SK-N-SH (cell line): ENCODE measurements around the gene C3orf85. TPM values are rescaled to one million over a fixed set of nuclear protein-coding genes. Genes with fewer than 3 reads are reported as not detected.

Source experiments
- CTCF ChIA-PET: fragments of 300-600, 350-600 bp; formaldehyde crosslinking; extraction: SDS; loops from one replicate; lab custom pipeline; 2021; lab: Yijun Ruan, JAX
- POLR2A ChIA-PET: fragments of 350-600 bp; sonication (Branson Sonifier 250); formaldehyde crosslinking; extraction: SDS; loops from one replicate; lab custom pipeline; 2020; ENCODE audit warnings: antibody characterized with exemption, inconsistent platforms; lab: Yijun Ruan, JAX
- DNase-seq: peaks from one replicate; pipeline ENCODE4 v3.0.0; 2012
- H2AFZ ChIP-seq: fragments of 200-600 bp; sonication (generic); 2 replicates; pipeline ENCODE4 v1.8.1; 2016; ENCODE audit warnings: antibody characterized with exemption, mild to moderate bottlenecking, low read depth
- H3F3A ChIP-seq: fragments of 200-600 bp; sonication (generic); replicated peaks from 2 replicates; pipeline ENCODE3; 2016; ENCODE audit warnings: antibody characterized with exemption, mild to moderate bottlenecking; ENCODE audit not compliant: insufficient read depth
- H3K27ac ChIP-seq, 2 experiments: fragments of 200-500 bp in 1 of 2; fragments of 200-600 bp in 1 of 2; sonication (Bioruptor generic) in 1 of 2; sonication (generic), shearing (Covaris generic) in 1 of 2; 2 replicates each; pipeline versions ENCODE4 v1.5.1 to v1.6.1; 2014 to 2016; ENCODE audit warnings: low read depth in 2 of 2, inconsistent platforms in 1 of 2, low read length in 1 of 2, mild to moderate bottlenecking in 1 of 2, mixed read lengths in 1 of 2
- H3K27me3 ChIP-seq: fragments of 200-600 bp; sonication (generic), shearing (Covaris generic); 2 replicates; pipeline ENCODE4 v1.6.1; 2016; ENCODE audit warnings: mixed run types; ENCODE audit not compliant: insufficient read depth
- H3K36me3 ChIP-seq, 2 experiments: fragments of 200-500 bp in 1 of 2; fragments of 200-600 bp in 1 of 2; sonication (Bioruptor generic) in 1 of 2; sonication (generic) in 1 of 2; replicated peaks in 1 of 2; 2 replicates each; pipeline versions ENCODE3 to v1.5.1; 2014 to 2016; ENCODE audit warnings: low read length in 1 of 2, mild to moderate bottlenecking in 1 of 2; ENCODE audit not compliant: insufficient read depth in 2 of 2, control insufficient read depth in 1 of 2
- H3K4me1 ChIP-seq, 2 experiments: fragments of 200-500 bp in 1 of 2; fragments of 200-600 bp in 1 of 2; sonication (Bioruptor generic) in 1 of 2; sonication (generic), shearing (Covaris generic) in 1 of 2; 2 replicates each; pipeline versions ENCODE4 v1.5.1 to v1.6.1; 2014 to 2016; ENCODE audit warnings: low read depth in 1 of 2, low read length in 1 of 2, mixed run types in 1 of 2; ENCODE audit not compliant: insufficient read depth in 2 of 2, control insufficient read depth in 1 of 2
- H3K4me2 ChIP-seq: fragments of 200-600 bp; sonication (generic), shearing (Covaris generic); 2 replicates; pipeline ENCODE4 v1.6.1; 2017; ENCODE audit warnings: mixed run types
- H3K4me3 ChIP-seq, 2 experiments: fragments of 200-500 bp in 1 of 2; fragments of 200-600 bp in 1 of 2; sonication (Bioruptor generic) in 1 of 2; sonication (generic), shearing (Covaris generic) in 1 of 2; 2 replicates each; pipeline versions ENCODE4 v1.5.1 to v1.8.1; 2014 to 2016; ENCODE audit warnings: low read depth in 2 of 2, inconsistent platforms in 1 of 2, low read length in 1 of 2, mild to moderate bottlenecking in 1 of 2, mixed read lengths in 1 of 2, moderate library complexity in 1 of 2
- H3K79me2 ChIP-seq: fragments of 200-600 bp; sonication (generic); 2 replicates; pipeline ENCODE4 v1.8.1; 2017; ENCODE audit warnings: mild to moderate bottlenecking; ENCODE audit not compliant: insufficient read depth
- H3K9ac ChIP-seq: fragments of 200-600 bp; sonication (generic); 2 replicates; pipeline ENCODE4 v1.6.1; 2017; ENCODE audit warnings: mixed run types
- H3K9me2 ChIP-seq: fragments of 200-600 bp; sonication (generic); 2 replicates; pipeline ENCODE4 v1.6.1; 2017; ENCODE audit warnings: mixed run types
- H3K9me3 ChIP-seq: fragments of 200-600 bp; sonication (generic); 2 replicates; pipeline ENCODE4 v1.6.1; 2017; ENCODE audit warnings: mixed run types, mild to moderate bottlenecking, moderate library complexity
- H4K20me1 ChIP-seq: fragments of 200-600 bp; sonication (generic); 2 replicates; pipeline ENCODE4 v1.6.1; 2017; ENCODE audit warnings: mild to moderate bottlenecking, mixed run types; ENCODE audit not compliant: insufficient read depth
- FOSL2 ChIP-seq: IDR thresholded peaks from 2 replicates; pipeline ENCODE4 v1.4.0; 2012; ENCODE audit warnings: low read depth, mild to moderate bottlenecking, moderate library complexity, borderline replicate concordance
- FOXJ3 ChIP-seq: sonication (generic); formaldehyde crosslinking; IDR thresholded peaks from 2 replicates; pipeline ENCODE4 v1.5.1; 2020; ENCODE audit warnings: mild to moderate bottlenecking, missing genetic modification reagents
- FOXM1 ChIP-seq: IDR thresholded peaks from 2 replicates; pipeline ENCODE4 v1.4.0; 2012; ENCODE audit warnings: low read depth, mild to moderate bottlenecking
- RCOR1 ChIP-seq: fragments of 150-350 bp; IDR thresholded peaks from 2 replicates; pipeline ENCODE4 v1.6.1; 2017; ENCODE audit warnings: antibody characterized with exemption, low read length
- RFX5 ChIP-seq: IDR thresholded peaks from 2 replicates; pipeline ENCODE4 v1.6.1; 2012; ENCODE audit warnings: mild to moderate bottlenecking, improper control_type of control experiment, low read length
- SIN3A ChIP-seq: IDR thresholded peaks from 2 replicates; pipeline ENCODE4 v1.6.1; 2012; ENCODE audit warnings: low read depth, mild to moderate bottlenecking, low read length, moderate library complexity, borderline replicate concordance
- SMC3 ChIP-seq: IDR thresholded peaks from 2 replicates; pipeline ENCODE4 v1.6.1; 2012; ENCODE audit warnings: low read depth, low read length, improper control_type of control experiment
- TAF1 ChIP-seq: IDR thresholded peaks from 2 replicates; pipeline ENCODE4 v1.6.1; 2012; ENCODE audit warnings: low read depth, mild to moderate bottlenecking, low read length, moderate library complexity, borderline replicate concordance
- TCF12 ChIP-seq: IDR thresholded peaks from 2 replicates; pipeline ENCODE4 v1.4.0; 2012
- YY1 ChIP-seq: IDR thresholded peaks from 2 replicates; pipeline ENCODE4 v1.4.0; 2012; ENCODE audit warnings: low read depth, mild to moderate bottlenecking
- WGBS: methylation state at CpG from one replicate; pipeline ENCODE4 v1.1.6; 2017; ENCODE audit warnings: low lambda C conversion rate; 5-methylcytosine and 5-hydroxymethylcytosine counted together
- polyA plus RNA-seq, 3 experiments: library from polyadenylated mRNA; depleted of rRNA; stranded (reverse); fragments of >200 nt; gene quantifications; 2 replicates each; pipeline ENCODE4 v1.2.3, GENCODE V29; 2012
- TF ChIP-seq, protein P1 (sequence below): IDR thresholded peaks from 2 replicates; pipeline ENCODE4 v1.4.0; 2012; ENCODE audit warnings: low read depth
- TF ChIP-seq, protein P2 (sequence below): fragments of 150-350 bp; IDR thresholded peaks from 2 replicates; pipeline ENCODE4 v1.6.1; 2016; ENCODE audit warnings: mild to moderate bottlenecking, low read depth, low read length

C3orf85 gene
- polyA plus RNA-seq, 1 of the 3 experiments (the other 2 are of a cell fraction): not detected

DNA sequence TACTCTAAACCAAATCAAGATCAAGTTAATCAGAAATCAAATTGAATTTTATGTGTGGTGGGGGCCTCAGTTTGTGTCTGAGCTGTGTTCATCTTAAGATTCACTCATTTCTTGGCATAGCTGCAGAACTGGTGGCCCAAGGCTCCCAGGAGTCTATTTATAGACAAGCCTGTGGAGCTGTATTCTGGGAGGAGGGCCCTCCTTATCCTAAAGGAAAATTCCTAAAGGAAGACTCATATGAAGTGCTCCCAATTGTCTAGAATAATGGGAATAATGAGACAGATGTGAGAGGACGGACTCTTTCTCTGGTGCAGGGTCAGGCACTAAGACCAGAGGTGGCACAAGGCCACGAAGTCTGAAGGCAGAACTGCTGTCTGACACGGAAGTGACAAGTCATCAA lies 38.9 kb downstream of the C3orf85 start:
- CTCF ChIA-PET: no interaction called here
- Histone ChIP-seq H3K9ac (no peak overlapping the region), H4K20me1 (no peaks in the 10 kb centered on the region), H3K9me3 (no peaks in the 10 kb centered on the region), H3K4me3 (no peak overlapping the region), H3K9me2 (no peaks in the 10 kb centered on the region), H3K4me1 (no peaks in the 10 kb centered on the region), H3K27me3 (no peaks in the 10 kb centered on the region), H3K27ac (no peak overlapping the region), H2AFZ (no peak overlapping the region), H3K4me2 (no peak overlapping the region), H3F3A (no peaks in the 10 kb centered on the region), H3K79me2 (no peaks in the 10 kb centered on the region), H3K36me3 (no peaks in the 10 kb centered on the region)
- POLR2A ChIA-PET: no interaction called here
- TF ChIP-seq, protein P1, sequence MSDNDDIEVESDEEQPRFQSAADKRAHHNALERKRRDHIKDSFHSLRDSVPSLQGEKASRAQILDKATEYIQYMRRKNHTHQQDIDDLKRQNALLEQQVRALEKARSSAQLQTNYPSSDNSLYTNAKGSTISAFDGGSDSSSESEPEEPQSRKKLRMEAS: no peak
- TF ChIP-seq FOSL2 (no peak), FOXJ3 (no peak), TAF1 (no peak)
- no peak for DNase-seq
- 28% methylated on average over 3 of the region's 3 CpGs for WGBS

DNA sequence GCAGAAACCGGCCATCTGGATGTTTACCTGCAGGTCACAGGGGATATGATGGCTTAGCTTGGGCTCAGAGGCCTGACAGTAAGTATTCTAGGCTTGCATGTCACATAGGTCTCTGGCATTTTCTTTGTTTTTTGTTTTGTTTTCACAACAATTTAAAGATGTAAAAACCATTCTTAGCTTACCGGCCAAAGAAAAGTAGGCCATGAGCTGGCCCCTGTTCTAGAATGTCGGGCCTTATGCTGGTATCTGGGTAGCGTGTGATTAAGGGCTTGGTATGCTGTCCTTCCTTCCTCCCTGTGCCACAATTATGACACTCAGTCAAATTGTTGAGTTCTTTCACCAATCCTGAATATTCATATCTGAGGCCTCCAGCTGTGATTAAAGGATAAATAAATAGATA lies 40.2 kb downstream of the C3orf85 start:
- ChIA-PET POLR2A (no interaction called here), CTCF (no interaction called here)
- H4K20me1 ChIP-seq: no peaks in the 10 kb centered on the region
- TF ChIP-seq SIN3A: no peak
- TF ChIP-seq RFX5: no peak
- H3K79me2 ChIP-seq: no peaks in the 10 kb centered on the region
- H3K27me3 ChIP-seq: no peaks in the 10 kb centered on the region
- no peak overlapping the region for H2AFZ ChIP-seq
- H3K4me3 ChIP-seq: no peak overlapping the region
- H3K4me2 ChIP-seq: no peak overlapping the region
- H3F3A ChIP-seq: no peaks in the 10 kb centered on the region
- no peak overlapping the region for H3K9ac ChIP-seq
- DNase-seq: no peak
- no peaks in the 10 kb centered on the region for H3K9me3 ChIP-seq
- WGBS: 47% methylated on average over 4 of the region's 4 CpGs
- no peaks in the 10 kb centered on the region for H3K9me2 ChIP-seq
- H3K36me3 ChIP-seq: no peaks in the 10 kb centered on the region
- H3K27ac ChIP-seq: no peak overlapping the region
- no peaks in the 10 kb centered on the region for H3K4me1 ChIP-seq

DNA sequence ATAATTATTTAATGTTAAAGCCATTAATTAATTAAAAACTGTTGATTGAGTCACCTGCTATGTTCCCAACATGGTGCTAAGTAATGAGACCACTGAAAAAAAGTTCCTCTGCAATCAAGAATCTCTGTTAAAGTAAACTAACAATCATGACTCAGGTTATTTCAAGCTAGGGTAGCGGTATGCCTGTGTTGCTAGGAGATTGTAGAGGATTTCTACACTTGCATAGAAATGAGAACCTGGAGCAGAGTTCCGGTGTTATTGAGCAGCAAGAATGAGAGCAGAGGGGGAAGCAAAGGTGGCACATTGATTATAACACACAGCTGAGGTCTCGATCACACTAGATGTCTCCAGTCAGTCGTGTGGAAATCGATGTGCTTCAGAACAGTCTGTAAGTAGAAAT lies 41.4 kb downstream of the C3orf85 start:
- ChIA-PET CTCF (no interaction called here), POLR2A (no interaction called here)
- no peak overlapping the region for H2AFZ ChIP-seq
- no peak for DNase-seq
- no peaks in the 10 kb centered on the region for H3K36me3 ChIP-seq
- no peaks in the 10 kb centered on the region for H3K9me2 ChIP-seq
- 52% methylated on average over 5 of the region's 5 CpGs for WGBS
- H3F3A ChIP-seq: no peaks in the 10 kb centered on the region
- no peaks in the 10 kb centered on the region for H3K4me1 ChIP-seq
- H3K27ac ChIP-seq: no peak overlapping the region
- H3K4me3 ChIP-seq: no peak overlapping the region
- no peak overlapping the region for H3K4me2 ChIP-seq
- TF ChIP-seq TCF12: no peak
- no peak for TF ChIP-seq RCOR1
- no peak for TF ChIP-seq FOXJ3
- no peak for TF ChIP-seq FOXM1
- no peak for TF ChIP-seq YY1
- TF ChIP-seq, protein P2, sequence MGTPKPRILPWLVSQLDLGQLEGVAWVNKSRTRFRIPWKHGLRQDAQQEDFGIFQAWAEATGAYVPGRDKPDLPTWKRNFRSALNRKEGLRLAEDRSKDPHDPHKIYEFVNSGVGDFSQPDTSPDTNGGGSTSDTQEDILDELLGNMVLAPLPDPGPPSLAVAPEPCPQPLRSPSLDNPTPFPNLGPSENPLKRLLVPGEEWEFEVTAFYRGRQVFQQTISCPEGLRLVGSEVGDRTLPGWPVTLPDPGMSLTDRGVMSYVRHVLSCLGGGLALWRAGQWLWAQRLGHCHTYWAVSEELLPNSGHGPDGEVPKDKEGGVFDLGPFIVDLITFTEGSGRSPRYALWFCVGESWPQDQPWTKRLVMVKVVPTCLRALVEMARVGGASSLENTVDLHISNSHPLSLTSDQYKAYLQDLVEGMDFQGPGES: no peak
- no peak for TF ChIP-seq SIN3A
- no peak for TF ChIP-seq SMC3
- no peaks in the 10 kb centered on the region for H3K27me3 ChIP-seq
- H4K20me1 ChIP-seq: no peaks in the 10 kb centered on the region
- H3K9me3 ChIP-seq: no peaks in the 10 kb centered on the region
- H3K79me2 ChIP-seq: no peaks in the 10 kb centered on the region
- no peak overlapping the region for H3K9ac ChIP-seq
